CD4-positive, alpha-beta T cell treated with Interleukin-4 for 4 hours (primary cell): ENCODE measurements around the gene CRIM1.

Experiments
- DNase-seq: peaks from one replicate; pipeline ENCODE4 v3.0.0-alpha.2; 2020

The CRIM1 gene

GRCh38 chr2:36397728-36398413, 42.3 kb downstream of the CRIM1 start:
- DNase-seq = no peak

GRCh38 chr2:36399050-36399449, 43.5 kb downstream of the CRIM1 start:
- DNase-seq = no peak

- peak; percentile 37 for DNase-seq
Measured at GRCh38 chr2:36403675-36404230, 48.2 kb downstream of the CRIM1 start.

- no peak for DNase-seq
Measured at GRCh38 chr2:36404318-36404717, 48.7 kb downstream of the CRIM1 start.

GRCh38 chr2:36404754-36405153, 49.2 kb downstream of the CRIM1 start:
- DNase-seq = no peak

GRCh38 chr2:36405183-36405582, 49.6 kb downstream of the CRIM1 start:
- no peak for DNase-seq

- DNase-seq = no peak
Measured at GRCh38 chr2:36406296-36406695, 50.7 kb downstream of the CRIM1 start.

- DNase-seq = no peak
Measured at GRCh38 chr2:36407413-36407812, 51.8 kb downstream of the CRIM1 start.

GRCh38 chr2:36408198-36408703, 52.7 kb downstream of the CRIM1 start:
- no peak for DNase-seq

GRCh38 chr2:36409335-36409734, 53.8 kb downstream of the CRIM1 start:
- no peak for DNase-seq

- no peak for DNase-seq
Measured at GRCh38 chr2:36409935-36410334, 54.4 kb downstream of the CRIM1 start.

GRCh38 chr2:36410681-36411080, 55.1 kb downstream of the CRIM1 start:
- no peak for DNase-seq

GRCh38 chr2:36411962-36412444, 56.4 kb downstream of the CRIM1 start:
- DNase-seq = no peak

GRCh38 chr2:36413218-36413617, 57.6 kb downstream of the CRIM1 start:
- no peak for DNase-seq

GRCh38 chr2:36414307-36414706, 58.7 kb downstream of the CRIM1 start:
- no peak for DNase-seq

GRCh38 chr2:36415381-36416022, 59.9 kb downstream of the CRIM1 start:
- no peak for DNase-seq

- no peak for DNase-seq
Measured at GRCh38 chr2:36416370-36417165, 61.0 kb downstream of the CRIM1 start.

- no peak for DNase-seq
Measured at GRCh38 chr2:36420569-36421181, 65.1 kb downstream of the CRIM1 start.

- no peak for DNase-seq
Measured at GRCh38 chr2:36421379-36421778, 65.8 kb downstream of the CRIM1 start.

- no peak for DNase-seq
Measured at GRCh38 chr2:36423172-36423571, 67.6 kb downstream of the CRIM1 start.

- no peak for DNase-seq
Measured at GRCh38 chr2:36423619-36424120, 68.1 kb downstream of the CRIM1 start.

- no peak for DNase-seq
Measured at GRCh38 chr2:36425608-36426355, 70.2 kb downstream of the CRIM1 start.
